Measurements from ENCODE around the gene ITGA7.

Gene ITGA7

GRCh38 chr12:55664826-55665225 is 42.9 kb downstream of the ITGA7 start:
- CTCF ChIA-PET: interaction anchor here (1.4 to 3.1 kb wide), 2 partner anchors 8 to 12 kb away, joined by 3 to 15 read pairs; no protein-coding TSS in a partner anchor
- no peak for TF ChIP-seq CTCF (IDR thresholded peaks at IDR 0.05; ENCODE audit: insufficient read depth, low read length, missing control alignments)
- no peak overlapping the region for H3K4me3 ChIP-seq (ENCODE audit: low read depth, low read length)
- no peak for DNase-seq (ENCODE audit: low read depth, low spot score)
- POLR2A ChIA-PET: no interaction called here

- H3K4me3 ChIP-seq (ENCODE audit: low read depth, low read length): no peak overlapping the region
- ChIA-PET CTCF (interaction anchor here (1.3 to 1.4 kb wide), 2 partner anchors 14 to 71 kb away, joined by 3 read pairs; no protein-coding TSS in a partner anchor), POLR2A (no interaction called here)
- DNase-seq (ENCODE audit: low read depth, low spot score): no peak
- TF ChIP-seq CTCF (IDR thresholded peaks at IDR 0.05; ENCODE audit: insufficient read depth, low read length, missing control alignments): no peak
These were observed 44.3 kb downstream of the ITGA7 start for GRCh38 chr12:55663391-55663790.

- TF ChIP-seq CTCF (IDR thresholded peaks at IDR 0.05; ENCODE audit: insufficient read depth, low read length, missing control alignments): peak; percentile 46
- no peak overlapping the region for H3K4me3 ChIP-seq (ENCODE audit: low read depth, low read length)
- ChIA-PET CTCF (interaction anchor here (0.9 to 5.9 kb wide), 7 partner anchors 11 to 472 kb away, joined by 3 to 86 read pairs (median 29); partner anchors contain the start of gene RDH5), POLR2A (interaction anchor here (1.2 kb wide), 1 partner anchor 45 kb away, joined by 3 read pairs; no protein-coding TSS in a partner anchor)
- DNase-seq (ENCODE audit: low read depth, low spot score): no peak
These were observed 48.0 kb downstream of the ITGA7 start for GRCh38 chr12:55659486-55660385.

GRCh38 chr12:55658635-55659391 is 48.9 kb downstream of the ITGA7 start:
- TF ChIP-seq CTCF (IDR thresholded peaks at IDR 0.05; ENCODE audit: insufficient read depth, low read length, missing control alignments): no peak
- no peak for DNase-seq (ENCODE audit: low read depth, low spot score)
- POLR2A ChIA-PET: interaction anchor here (1.2 kb wide), 1 partner anchor 46 kb away, joined by 3 read pairs; no protein-coding TSS in a partner anchor
- CTCF ChIA-PET: interaction anchor here (0.8 to 5.9 kb wide), 8 partner anchors 12 to 471 kb away, joined by 3 to 86 read pairs (median 20); no protein-coding TSS in a partner anchor
- H3K4me3 ChIP-seq (ENCODE audit: low read depth, low read length): no peak overlapping the region

GRCh38 chr12:55658212-55658611 is 49.5 kb downstream of the ITGA7 start:
- no peak for TF ChIP-seq CTCF (IDR thresholded peaks at IDR 0.05; ENCODE audit: insufficient read depth, low read length, missing control alignments)

More at GRCh38 chr12:55658212-55658611, 49.5 kb downstream of the ITGA7 start:
- H3K4me3 ChIP-seq (ENCODE audit: low read depth, low read length): no peak overlapping the region
- POLR2A ChIA-PET: interaction anchor here (1.2 kb wide), 1 partner anchor 47 kb away, joined by 3 read pairs; no protein-coding TSS in a partner anchor
- no peak for DNase-seq (ENCODE audit: low read depth, low spot score)
- CTCF ChIA-PET: interaction anchor here (0.8 to 5.9 kb wide), 10 partner anchors 8 to 470 kb away, joined by 3 to 86 read pairs (median 14); partner anchors contain the start of genes ORMDL2 and SARNP

All from AG04449 (cell line).